Lower leg skin (tissue), 4 donors: ENCODE data around the gene SEMA6A. TPM values are rescaled to one million over a fixed set of nuclear protein-coding genes. Genes with fewer than 3 reads are reported as not detected.

Source experiments
- DNase-seq, 2 donors: peaks; one replicate each; pipeline ENCODE4 v3.0.0-alpha.2; 2019; ENCODE audit warnings: low spot score in 2 of 2
- H3K4me3 ChIP-seq: fragments of 200-600 bp; sonication (generic); 2 replicates; pipeline ENCODE4 v1.5.1; 2017; ENCODE audit warnings: mild to moderate bottlenecking, low read depth; ENCODE audit not compliant: poor library complexity, severe bottlenecking
- POLR2A ChIP-seq, 2 donors: fragments of 450-650 bp; IDR thresholded peaks; one replicate each; pipeline ENCODE4 v1.6.1; 2016 to 2017; ENCODE audit warnings: antibody characterized with exemption in 2 of 2, mild to moderate bottlenecking in 1 of 2, moderate library complexity in 1 of 2
- WGBS, 2 donors: methylation state at CpG; one replicate each; pipeline ENCODE4 v1.1.5; 2018; 5-methylcytosine and 5-hydroxymethylcytosine counted together
- intact Hi-C: fragments of 100-400 bp; cut with DNase I; formaldehyde crosslinking; loops from one replicate; pipeline ENCODE4 v1.15.0; 2023; ENCODE audit warnings: low total_unique reads
- total RNA-seq, 4 donors: library from RNA; depleted of rRNA; stranded (reverse); fragments of >200 nt; gene quantifications; one replicate each; pipeline ENCODE4 v1.1.0, GENCODE V29; 2016
- TF ChIP-seq, protein P1 (sequence below), 3 donors: fragments of 450-650 bp; IDR thresholded peaks; one replicate each; pipeline ENCODE4 v1.5.1; 2016; ENCODE audit warnings: antibody characterized with exemption in 3 of 3, mild to moderate bottlenecking in 3 of 3, moderate library complexity in 2 of 3

SEMA6A gene
- total RNA-seq, 4 donors from 2014 or later, result 7.0 to 21.8 (median 10.1) TPM

GRCh38 chr5:116451905-116452450 is 122.6 kb downstream of the SEMA6A start:
- TF ChIP-seq, protein P1, sequence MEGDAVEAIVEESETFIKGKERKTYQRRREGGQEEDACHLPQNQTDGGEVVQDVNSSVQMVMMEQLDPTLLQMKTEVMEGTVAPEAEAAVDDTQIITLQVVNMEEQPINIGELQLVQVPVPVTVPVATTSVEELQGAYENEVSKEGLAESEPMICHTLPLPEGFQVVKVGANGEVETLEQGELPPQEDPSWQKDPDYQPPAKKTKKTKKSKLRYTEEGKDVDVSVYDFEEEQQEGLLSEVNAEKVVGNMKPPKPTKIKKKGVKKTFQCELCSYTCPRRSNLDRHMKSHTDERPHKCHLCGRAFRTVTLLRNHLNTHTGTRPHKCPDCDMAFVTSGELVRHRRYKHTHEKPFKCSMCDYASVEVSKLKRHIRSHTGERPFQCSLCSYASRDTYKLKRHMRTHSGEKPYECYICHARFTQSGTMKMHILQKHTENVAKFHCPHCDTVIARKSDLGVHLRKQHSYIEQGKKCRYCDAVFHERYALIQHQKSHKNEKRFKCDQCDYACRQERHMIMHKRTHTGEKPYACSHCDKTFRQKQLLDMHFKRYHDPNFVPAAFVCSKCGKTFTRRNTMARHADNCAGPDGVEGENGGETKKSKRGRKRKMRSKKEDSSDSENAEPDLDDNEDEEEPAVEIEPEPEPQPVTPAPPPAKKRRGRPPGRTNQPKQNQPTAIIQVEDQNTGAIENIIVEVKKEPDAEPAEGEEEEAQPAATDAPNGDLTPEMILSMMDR (IDR thresholded peaks at IDR 0.05), result no peak
- no peak for TF ChIP-seq POLR2A (IDR thresholded peaks at IDR 0.05)
- intact Hi-C loops, result no loop called here
- 90 to 92% methylated on average over 3 of the region's 3 CpGs for WGBS, 2 donors

DNA sequence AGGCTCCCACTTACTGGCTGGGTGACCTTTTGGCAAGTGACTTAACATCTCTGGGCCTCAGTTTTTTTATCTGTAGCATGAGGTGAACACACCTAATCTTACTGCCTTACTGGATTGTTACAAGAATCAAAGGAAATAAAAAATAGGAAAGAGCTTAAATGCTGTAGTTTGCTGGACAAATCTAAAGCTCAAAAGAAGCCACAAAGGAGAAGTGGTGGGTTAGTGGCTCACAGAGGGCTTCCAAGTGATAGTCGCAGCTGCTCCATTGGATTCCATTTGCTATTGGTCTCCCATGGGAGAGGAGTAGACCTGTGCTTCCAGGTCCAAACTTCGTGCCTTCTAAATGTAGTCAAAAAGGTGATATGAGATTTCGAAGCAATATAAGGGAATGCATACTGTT is 123.6 kb downstream of the SEMA6A start:
- no peak for DNase-seq
- no peak overlapping the region for H3K4me3 ChIP-seq
- 95 to 96% methylated on average over 3 of the region's 3 CpGs for WGBS, 2 donors
- intact Hi-C loops, result no loop called here
- TF ChIP-seq, protein P1 (IDR thresholded peaks at IDR 0.05), result no peak
- no peak for TF ChIP-seq POLR2A (IDR thresholded peaks at IDR 0.05)

More at GRCh38 chr5:116451905-116452450, 122.6 kb downstream of the SEMA6A start:
- H3K4me3 ChIP-seq, result no peak overlapping the region
- DNase-seq, result no peak

DNA sequence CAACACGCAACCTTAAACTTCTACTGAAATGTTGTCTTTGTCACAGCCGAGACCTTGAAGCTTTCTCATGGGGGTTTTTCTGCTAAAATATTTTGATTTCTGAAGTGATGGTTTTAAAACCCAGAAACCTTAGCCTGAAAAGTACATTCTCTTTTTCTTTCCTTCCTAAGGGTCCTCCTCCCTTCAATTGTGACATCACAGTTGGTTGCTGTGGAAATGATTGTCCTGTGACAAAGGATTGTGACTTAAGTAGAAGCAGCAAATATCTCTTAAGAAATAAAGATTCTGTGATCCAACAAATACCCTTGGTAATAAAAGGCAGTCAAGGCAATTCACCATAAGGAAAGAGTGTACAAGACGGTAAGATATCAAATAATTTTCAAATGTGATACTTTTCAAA is 125.2 kb downstream of the SEMA6A start:
- TF ChIP-seq, protein P1 (IDR thresholded peaks at IDR 0.05), result no peak
- TF ChIP-seq POLR2A (IDR thresholded peaks at IDR 0.05), result no peak
- H3K4me3 ChIP-seq, result no peak overlapping the region
- no peak for DNase-seq
- intact Hi-C loops, result no loop called here
- 83 to 98% methylated on average over 3 of the region's 3 CpGs for WGBS, 2 donors

DNA sequence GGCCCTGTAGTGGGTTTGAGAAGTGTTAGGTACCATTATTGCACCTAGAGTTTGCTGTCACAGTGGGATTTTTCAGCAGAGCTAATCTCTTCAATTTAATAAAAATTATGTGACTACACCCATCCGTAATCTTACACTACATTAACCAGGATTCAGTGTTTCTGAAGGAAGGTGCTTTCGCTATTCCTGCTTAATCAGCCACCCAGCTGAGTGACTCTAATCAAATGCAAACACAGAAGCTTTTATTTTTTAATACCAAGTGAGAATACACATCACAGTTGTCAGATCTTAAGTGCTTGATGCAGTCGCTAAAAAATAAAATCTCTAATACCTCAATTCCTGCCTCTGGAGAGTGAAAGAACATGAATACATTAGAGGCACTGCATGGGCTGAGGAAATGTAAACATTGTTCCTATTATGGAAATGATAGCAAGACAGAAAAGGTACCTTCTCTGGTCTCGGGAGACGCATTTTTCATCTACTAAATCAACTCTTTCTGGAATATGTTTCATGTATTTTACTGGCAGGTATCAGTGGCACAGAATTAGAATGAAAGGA is 125.7 kb downstream of the SEMA6A start:
- TF ChIP-seq, protein P1 (IDR thresholded peaks at IDR 0.05), result no peak
- no peak for TF ChIP-seq POLR2A (IDR thresholded peaks at IDR 0.05)
- no peak for DNase-seq
- intact Hi-C loops, result no loop called here
- H3K4me3 ChIP-seq, result no peak overlapping the region
- WGBS, 2 donors, result 83 to 92% methylated on average over 5 of the region's 5 CpGs

- no peak overlapping the region for H3K4me3 ChIP-seq
- DNase-seq, result no peak
- TF ChIP-seq, protein P1 (IDR thresholded peaks at IDR 0.05), result no peak
- no peak for TF ChIP-seq POLR2A (IDR thresholded peaks at IDR 0.05)
- intact Hi-C loops, result no loop called here
- WGBS, 2 donors, result 90 to 94% methylated on average over 4 of the region's 4 CpGs
Observed at GRCh38 chr5:116448450-116448849, 126.2 kb downstream of the SEMA6A start.
